ENCODE measurements around the gene ILK. TPM values are rescaled to one million over a fixed set of nuclear protein-coding genes. Genes with fewer than 3 reads are reported as not detected.

ILK gene
- total RNA-seq, 4 donors from 2014 or later: 159 to 211 (median 169) TPM

GRCh38 chr11:6557063-6557462 is 46.5 kb upstream of the ILK start:
- Histone ChIP-seq H3K27ac (no peak overlapping the region), H3K36me3 (no peaks in the 10 kb centered on the region), H3K4me1 (no peaks in the 10 kb centered on the region), H3K9me3 (no peaks in the 10 kb centered on the region), H3K27me3 (no peaks in the 10 kb centered on the region), H3K4me3 (no peak overlapping the region)
- intact Hi-C loops (cut with DNase I; ENCODE audit: low total_unique reads): no loop called here
- 94% methylated on average over 11 of the region's 11 CpGs; no CpG with 5 or more reads in 1 of the 2 donors for WGBS, 2 donors (ENCODE audit: low coverage in 1 of 2)
- in situ Hi-C loops (cut with MboI; ENCODE audit: low pct_ligation_motif_present in 1 of 4, low pct_unique_long_range_greater_than_20kb in 1 of 4, low sequenced_read_pairs in 3 of 4): no loop called here
- TF ChIP-seq EP300 (IDR thresholded peaks at IDR 0.05; ENCODE audit: low read depth) (no peak), CTCF (IDR thresholded peaks at IDR 0.05) (no peak), POLR2AphosphoS5 (IDR thresholded peaks at IDR 0.05) (no peak), POLR2A (IDR thresholded peaks at IDR 0.05) (no peak)
- no peak for DNase-seq

GRCh38 chr11:6557761-6558674 is 45.6 kb upstream of the ILK start:
- intact Hi-C loops (cut with DNase I; ENCODE audit: low total_unique reads) (no loop called here), in situ Hi-C loops (cut with MboI; ENCODE audit: low pct_ligation_motif_present in 1 of 4, low pct_unique_long_range_greater_than_20kb in 1 of 4, low sequenced_read_pairs in 3 of 4) (no loop called here)
- WGBS, 2 donors (ENCODE audit: low coverage in 1 of 2): 98 to 100% methylated on average over 1 to 14 of the region's 14 CpGs
- Histone ChIP-seq H3K27me3 (no peaks in the 10 kb centered on the region), H3K36me3 (no peaks in the 10 kb centered on the region), H3K4me3 (no peak overlapping the region), H3K27ac (no peak overlapping the region), H3K9me3 (no peaks in the 10 kb centered on the region), H3K4me1 (no peaks in the 10 kb centered on the region)
- no peak for DNase-seq
- TF ChIP-seq CTCF (IDR thresholded peaks at IDR 0.05): no peak
- TF ChIP-seq EP300 (IDR thresholded peaks at IDR 0.05; ENCODE audit: low read depth): no peak
- no peak for TF ChIP-seq POLR2A (IDR thresholded peaks at IDR 0.05)
- TF ChIP-seq POLR2AphosphoS5 (IDR thresholded peaks at IDR 0.05): no peak

- H3K9me3 ChIP-seq: no peaks in the 10 kb centered on the region
- no peak for DNase-seq
- no peaks in the 10 kb centered on the region for H3K27me3 ChIP-seq
- no peaks in the 10 kb centered on the region for H3K36me3 ChIP-seq
- in situ Hi-C loops (cut with MboI; ENCODE audit: low pct_ligation_motif_present in 1 of 4, low pct_unique_long_range_greater_than_20kb in 1 of 4, low sequenced_read_pairs in 3 of 4): no loop called here
- TF ChIP-seq POLR2A (IDR thresholded peaks at IDR 0.05) (no peak), POLR2AphosphoS5 (IDR thresholded peaks at IDR 0.05) (no peak), CTCF (IDR thresholded peaks at IDR 0.05) (no peak), EP300 (IDR thresholded peaks at IDR 0.05; ENCODE audit: low read depth) (no peak)
- 50 to 90% methylated on average over 1 of the region's 1 CpG for WGBS, 2 donors (ENCODE audit: low coverage in 1 of 2)
- H3K4me1 ChIP-seq: no peaks in the 10 kb centered on the region
- H3K4me3 ChIP-seq: no peak overlapping the region
- intact Hi-C loops (cut with DNase I; ENCODE audit: low total_unique reads): no loop called here
- no peak overlapping the region for H3K27ac ChIP-seq
Observed at GRCh38 chr11:6559369-6559768, 44.2 kb upstream of the ILK start.

- H3K27me3 ChIP-seq: no peaks in the 10 kb centered on the region
- no peak for TF ChIP-seq POLR2AphosphoS5 (IDR thresholded peaks at IDR 0.05)
- TF ChIP-seq EP300 (IDR thresholded peaks at IDR 0.05; ENCODE audit: low read depth): no peak
- 94 to 100% methylated on average over 3 of the region's 3 CpGs for WGBS, 2 donors (ENCODE audit: low coverage in 1 of 2)
- H3K9me3 ChIP-seq: no peaks in the 10 kb centered on the region
- H3K4me1 ChIP-seq: no peaks in the 10 kb centered on the region
- no peak for DNase-seq
- intact Hi-C loops (cut with DNase I; ENCODE audit: low total_unique reads) (no loop called here), in situ Hi-C loops (cut with MboI; ENCODE audit: low pct_ligation_motif_present in 1 of 4, low pct_unique_long_range_greater_than_20kb in 1 of 4, low sequenced_read_pairs in 3 of 4) (no loop called here)
- H3K27ac ChIP-seq: no peak overlapping the region
- no peak overlapping the region for H3K4me3 ChIP-seq
- no peaks in the 10 kb centered on the region for H3K36me3 ChIP-seq
Observed at GRCh38 chr11:6561288-6561687, 42.3 kb upstream of the ILK start.
